Measurements from ENCODE around the gene MKNK2.

MKNK2 gene

DNA sequence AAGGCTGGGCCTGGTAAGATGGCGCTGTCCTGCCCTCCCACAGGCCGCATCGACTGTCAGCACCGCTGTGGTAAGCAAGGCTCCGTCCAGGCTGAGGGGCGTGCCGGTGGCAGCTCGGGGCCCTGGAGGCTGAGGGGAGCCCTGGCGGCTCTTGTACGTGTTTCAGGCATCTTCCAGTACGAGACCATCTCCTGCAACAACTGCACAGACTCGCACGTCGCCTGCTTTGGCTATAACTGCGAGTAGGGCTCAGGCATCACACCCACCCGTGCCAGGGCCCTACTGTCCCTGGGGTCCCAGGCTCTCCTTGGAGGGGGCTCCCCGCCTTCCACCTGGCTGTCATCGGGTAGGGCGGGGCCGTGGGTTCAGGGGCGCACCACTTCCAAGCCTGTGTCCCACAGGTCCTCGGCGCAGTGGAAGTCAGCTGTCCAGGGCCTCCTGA, 46.9 kb upstream of the MKNK2 start:
- Histone ChIP-seq H3K4me3 (replicated peaks; ENCODE audit: insufficient read depth, low read length) (no peak overlapping the region), H3K27me3 (ENCODE audit: insufficient read depth, poor library complexity, severe bottlenecking) (no peaks in the 10 kb centered on the region), H3K27ac (replicated peaks) (no peak overlapping the region)
- DNase-seq (ENCODE audit: low read depth in 1 of 2, low spot score in 1 of 2), result no peak
- TF ChIP-seq SPI1 (IDR thresholded peaks at IDR 0.05; ENCODE audit: borderline replicate concordance, low read depth) (no peak), POLR2AphosphoS5 (IDR thresholded peaks at IDR 0.05; ENCODE audit: low read depth) (no peak), GABPA (IDR thresholded peaks at IDR 0.05; ENCODE audit: low read depth) (no peak)
- TF ChIP-seq, protein P1, sequence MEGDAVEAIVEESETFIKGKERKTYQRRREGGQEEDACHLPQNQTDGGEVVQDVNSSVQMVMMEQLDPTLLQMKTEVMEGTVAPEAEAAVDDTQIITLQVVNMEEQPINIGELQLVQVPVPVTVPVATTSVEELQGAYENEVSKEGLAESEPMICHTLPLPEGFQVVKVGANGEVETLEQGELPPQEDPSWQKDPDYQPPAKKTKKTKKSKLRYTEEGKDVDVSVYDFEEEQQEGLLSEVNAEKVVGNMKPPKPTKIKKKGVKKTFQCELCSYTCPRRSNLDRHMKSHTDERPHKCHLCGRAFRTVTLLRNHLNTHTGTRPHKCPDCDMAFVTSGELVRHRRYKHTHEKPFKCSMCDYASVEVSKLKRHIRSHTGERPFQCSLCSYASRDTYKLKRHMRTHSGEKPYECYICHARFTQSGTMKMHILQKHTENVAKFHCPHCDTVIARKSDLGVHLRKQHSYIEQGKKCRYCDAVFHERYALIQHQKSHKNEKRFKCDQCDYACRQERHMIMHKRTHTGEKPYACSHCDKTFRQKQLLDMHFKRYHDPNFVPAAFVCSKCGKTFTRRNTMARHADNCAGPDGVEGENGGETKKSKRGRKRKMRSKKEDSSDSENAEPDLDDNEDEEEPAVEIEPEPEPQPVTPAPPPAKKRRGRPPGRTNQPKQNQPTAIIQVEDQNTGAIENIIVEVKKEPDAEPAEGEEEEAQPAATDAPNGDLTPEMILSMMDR (IDR thresholded peaks at IDR 0.05; ENCODE audit: insufficient read depth, low read length), result no peak

DNA sequence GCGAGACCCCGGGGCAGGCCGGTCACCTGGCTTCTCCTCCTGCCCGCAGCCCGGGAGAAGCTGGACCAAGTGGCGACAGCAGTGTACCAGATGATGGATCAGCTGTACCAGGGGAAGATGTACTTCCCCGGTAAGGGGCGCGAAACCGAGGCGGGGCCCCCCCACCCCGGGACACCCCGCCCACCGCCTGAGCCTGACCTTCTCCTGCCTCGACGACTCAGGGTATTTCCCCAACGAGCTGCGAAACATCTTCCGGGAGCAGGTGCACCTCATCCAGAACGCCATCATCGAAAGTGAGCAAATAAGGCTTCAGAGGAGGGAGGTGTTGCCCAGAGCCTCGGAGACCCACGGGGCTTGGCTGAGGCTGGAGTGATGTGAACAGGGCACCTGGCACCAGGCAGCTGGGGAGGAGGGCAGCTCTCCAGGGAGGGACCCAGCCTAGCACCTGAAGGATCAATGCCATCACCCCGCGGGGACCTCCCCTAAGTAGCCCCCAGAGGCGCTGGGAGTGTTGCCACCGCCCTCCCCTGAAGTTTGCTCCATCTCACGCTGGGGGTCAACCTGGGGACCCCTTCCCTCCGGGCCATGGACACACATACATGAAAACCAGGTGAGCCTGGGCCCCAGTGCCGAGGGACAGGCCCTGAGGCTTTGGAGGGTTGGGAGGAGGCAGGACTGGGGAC, 46.3 kb upstream of the MKNK2 start:
- no peak for DNase-seq (ENCODE audit: low read depth in 1 of 2, low spot score in 1 of 2)
- Histone ChIP-seq H3K4me3 (replicated peaks; ENCODE audit: insufficient read depth, low read length) (peak overlapping the region; percentile 43), H3K27me3 (ENCODE audit: insufficient read depth, poor library complexity, severe bottlenecking) (no peaks in the 10 kb centered on the region), H3K27ac (replicated peaks) (no peak overlapping the region)
- TF ChIP-seq, protein P1 (IDR thresholded peaks at IDR 0.05; ENCODE audit: insufficient read depth, low read length), result no peak
- no peak for TF ChIP-seq SPI1 (IDR thresholded peaks at IDR 0.05; ENCODE audit: borderline replicate concordance, low read depth)
- TF ChIP-seq, protein P2, sequence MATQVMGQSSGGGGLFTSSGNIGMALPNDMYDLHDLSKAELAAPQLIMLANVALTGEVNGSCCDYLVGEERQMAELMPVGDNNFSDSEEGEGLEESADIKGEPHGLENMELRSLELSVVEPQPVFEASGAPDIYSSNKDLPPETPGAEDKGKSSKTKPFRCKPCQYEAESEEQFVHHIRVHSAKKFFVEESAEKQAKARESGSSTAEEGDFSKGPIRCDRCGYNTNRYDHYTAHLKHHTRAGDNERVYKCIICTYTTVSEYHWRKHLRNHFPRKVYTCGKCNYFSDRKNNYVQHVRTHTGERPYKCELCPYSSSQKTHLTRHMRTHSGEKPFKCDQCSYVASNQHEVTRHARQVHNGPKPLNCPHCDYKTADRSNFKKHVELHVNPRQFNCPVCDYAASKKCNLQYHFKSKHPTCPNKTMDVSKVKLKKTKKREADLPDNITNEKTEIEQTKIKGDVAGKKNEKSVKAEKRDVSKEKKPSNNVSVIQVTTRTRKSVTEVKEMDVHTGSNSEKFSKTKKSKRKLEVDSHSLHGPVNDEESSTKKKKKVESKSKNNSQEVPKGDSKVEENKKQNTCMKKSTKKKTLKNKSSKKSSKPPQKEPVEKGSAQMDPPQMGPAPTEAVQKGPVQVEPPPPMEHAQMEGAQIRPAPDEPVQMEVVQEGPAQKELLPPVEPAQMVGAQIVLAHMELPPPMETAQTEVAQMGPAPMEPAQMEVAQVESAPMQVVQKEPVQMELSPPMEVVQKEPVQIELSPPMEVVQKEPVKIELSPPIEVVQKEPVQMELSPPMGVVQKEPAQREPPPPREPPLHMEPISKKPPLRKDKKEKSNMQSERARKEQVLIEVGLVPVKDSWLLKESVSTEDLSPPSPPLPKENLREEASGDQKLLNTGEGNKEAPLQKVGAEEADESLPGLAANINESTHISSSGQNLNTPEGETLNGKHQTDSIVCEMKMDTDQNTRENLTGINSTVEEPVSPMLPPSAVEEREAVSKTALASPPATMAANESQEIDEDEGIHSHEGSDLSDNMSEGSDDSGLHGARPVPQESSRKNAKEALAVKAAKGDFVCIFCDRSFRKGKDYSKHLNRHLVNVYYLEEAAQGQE (IDR thresholded peaks at IDR 0.05; ENCODE audit: insufficient replicate concordance, low read depth), result no peak
- no peak for TF ChIP-seq POLR2AphosphoS5 (IDR thresholded peaks at IDR 0.05; ENCODE audit: low read depth)
- TF ChIP-seq GABPA (IDR thresholded peaks at IDR 0.05; ENCODE audit: low read depth), result no peak

DNA sequence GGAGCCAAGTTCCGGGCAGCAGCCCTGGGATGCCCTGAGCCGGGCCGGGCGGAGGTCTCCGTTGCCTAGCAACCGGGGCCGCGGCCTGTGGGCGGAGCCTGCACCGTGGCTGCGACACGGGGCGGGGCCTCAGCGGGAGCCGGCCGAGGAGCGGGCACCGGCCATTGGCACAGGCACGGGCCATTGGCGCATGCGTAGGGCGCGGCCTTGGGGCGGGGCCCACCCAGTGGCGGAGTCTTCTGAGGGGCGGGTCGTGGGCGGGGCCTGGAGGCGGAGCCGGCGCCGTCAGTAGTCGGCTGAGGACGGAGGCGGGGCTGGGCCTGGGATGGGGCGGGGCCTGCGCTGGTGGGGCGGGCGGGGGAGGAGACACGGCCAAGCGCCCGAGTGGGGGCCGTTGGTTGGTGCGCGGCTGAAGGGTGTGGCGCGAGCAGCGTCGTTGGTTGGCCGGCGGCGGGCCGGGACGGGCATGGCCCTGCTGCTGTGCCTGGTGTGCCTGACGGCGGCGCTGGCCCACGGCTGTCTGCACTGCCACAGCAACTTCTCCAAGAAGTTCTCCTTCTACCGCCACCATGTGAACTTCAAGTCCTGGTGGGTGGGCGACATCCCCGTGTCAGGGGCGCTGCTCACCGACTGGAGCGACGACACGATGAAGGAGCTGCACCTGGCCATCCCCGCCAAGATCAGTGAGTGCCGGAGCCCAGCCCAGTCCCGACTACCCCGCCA, 45.6 kb upstream of the MKNK2 start, which contains the start of gene IZUMO4:
Gene IZUMO4 (plus strand): TSS at position 436 of the 723 bp plus-strand sequence. CDS start 31 bp downstream, at position 467.
- DNase-seq (ENCODE audit: low read depth in 1 of 2, low spot score in 1 of 2), result peak; percentile 93 to 96
- peak within 1 kb of the TSS; percentile 83 for H3K4me3 ChIP-seq (replicated peaks; ENCODE audit: insufficient read depth, low read length)
- TF ChIP-seq, protein P1 (IDR thresholded peaks at IDR 0.05; ENCODE audit: insufficient read depth, low read length), result peak; percentile 49
- no peak for TF ChIP-seq POLR2AphosphoS5 (IDR thresholded peaks at IDR 0.05; ENCODE audit: low read depth)
- H3K27ac ChIP-seq (replicated peaks), result peak within 1 kb of the TSS; percentile 92
- H3K27me3 ChIP-seq (ENCODE audit: insufficient read depth, poor library complexity, severe bottlenecking), result no peaks in the 10 kb centered on the region

DNA sequence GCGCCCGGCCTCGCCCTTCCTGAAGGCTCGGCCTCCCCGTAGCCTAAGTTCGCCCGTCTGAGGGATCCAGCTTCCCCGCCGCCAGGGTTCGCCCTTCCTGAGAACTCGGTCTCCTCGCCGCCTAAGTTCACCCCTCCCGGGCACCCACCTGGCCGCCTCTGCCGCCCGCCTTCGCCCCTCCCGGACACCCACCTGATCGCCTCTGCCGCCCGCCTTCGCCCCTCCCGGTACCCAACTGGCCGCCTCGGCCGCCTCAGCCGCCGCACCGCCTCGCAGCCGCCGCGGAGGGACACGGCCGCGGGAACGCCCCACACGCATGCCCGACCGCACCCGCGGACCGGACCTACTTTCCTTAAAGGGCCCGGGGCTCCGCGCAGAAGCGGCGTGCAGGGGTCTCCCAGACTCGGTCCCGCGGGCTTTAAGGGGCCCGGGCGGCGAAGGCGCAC, 45.0 kb upstream of the MKNK2 start, which contains the start of gene MOB3A:
Gene MOB3A (minus strand): TSS at position 293 of the 446 bp plus-strand sequence. CDS start 17,766 bp downstream, outside the sequence.
- H3K27ac ChIP-seq (replicated peaks), result peak within 1 kb of the TSS; percentile 92

More for the DNA sequence above, 45.0 kb upstream of the MKNK2 start, which contains the start of gene MOB3A:
- DNase-seq (ENCODE audit: low read depth in 1 of 2, low spot score in 1 of 2), result peak; percentile 87 to 94
- no peaks in the 10 kb centered on the region for H3K27me3 ChIP-seq (ENCODE audit: insufficient read depth, poor library complexity, severe bottlenecking)
- peak within 1 kb of the TSS; percentile 83 for H3K4me3 ChIP-seq (replicated peaks; ENCODE audit: insufficient read depth, low read length)
- TF ChIP-seq, protein P2 (IDR thresholded peaks at IDR 0.05; ENCODE audit: insufficient replicate concordance, low read depth), result no peak
- TF ChIP-seq POLR2AphosphoS5 (IDR thresholded peaks at IDR 0.05; ENCODE audit: low read depth), result peak; percentile 71; the same call in 1 of the 2 replicates
- TF ChIP-seq GABPA (IDR thresholded peaks at IDR 0.05; ENCODE audit: low read depth), result no peak
- TF ChIP-seq SPI1 (IDR thresholded peaks at IDR 0.05; ENCODE audit: borderline replicate concordance, low read depth), result no peak
- TF ChIP-seq, protein P1 (IDR thresholded peaks at IDR 0.05; ENCODE audit: insufficient read depth, low read length), result no peak
